Inflammatory macrophage treated with lipopolysaccharide for 1 hour (primary cell): ENCODE results near the gene IKZF4.
"Not testable (repeated sequence)": the region's sequence is repeated elsewhere in the genome, so short reads cannot be mapped to it uniquely, and the experiment has no call there.

ENCODE experiments used
- DNase-seq, 2 donors: peaks; one replicate each; pipeline ENCODE4 v3.0.0-alpha.2; 2020 to 2022

The IKZF4 gene

GRCh38 chr12:56041552-56042429 lies 20.9 kb downstream of the IKZF4 start, which contains the start of gene RPS26:
RPS26 (plus strand) TSS chr12:56041918; CDS start chr12:56042167, 249 bp downstream.
- peak; percentile 92 to 93 for DNase-seq

GRCh38 chr12:56042430-56042813 lies 21.6 kb downstream of the IKZF4 start:
- DNase-seq, result not testable (repeated sequence)

- DNase-seq, result no peak
Measured at GRCh38 chr12:56042843-56043242, 22.0 kb downstream of the IKZF4 start.

GRCh38 chr12:56046027-56046780 lies 25.4 kb downstream of the IKZF4 start:
- DNase-seq, result no peak

- no peak for DNase-seq
Measured at GRCh38 chr12:56053407-56053893, 32.6 kb downstream of the IKZF4 start.

- DNase-seq, result not testable (repeated sequence)
Measured at GRCh38 chr12:56059964-56060363, 39.1 kb downstream of the IKZF4 start.

- DNase-seq, result no peak
Measured at GRCh38 chr12:56061982-56062381, 41.1 kb downstream of the IKZF4 start.

- no peak for DNase-seq
Measured at GRCh38 chr12:56062996-56063395, 42.2 kb downstream of the IKZF4 start.

- no peak for DNase-seq
Measured at GRCh38 chr12:56071648-56072047, 50.8 kb downstream of the IKZF4 start.

GRCh38 chr12:56074396-56074795 lies 53.6 kb downstream of the IKZF4 start:
- DNase-seq, result no peak

GRCh38 chr12:56077966-56078365 lies 57.1 kb downstream of the IKZF4 start:
- not testable (repeated sequence) for DNase-seq

GRCh38 chr12:56078427-56078826 lies 57.6 kb downstream of the IKZF4 start:
- no peak for DNase-seq

GRCh38 chr12:56078931-56079722 lies 58.3 kb downstream of the IKZF4 start:
- peak; percentile 70 to 84 for DNase-seq

GRCh38 chr12:56079723-56080555 lies 59.1 kb downstream of the IKZF4 start, which contains the start of gene ERBB3:
ERBB3 (plus strand) TSS chr12:56080165; CDS start chr12:56080301, 136 bp downstream.
- DNase-seq, result peak; percentile 35 to 67

GRCh38 chr12:56080556-56081138 lies 59.8 kb downstream of the IKZF4 start:
- no peak for DNase-seq

- DNase-seq, result no peak
Measured at GRCh38 chr12:56081393-56082347, 60.8 kb downstream of the IKZF4 start.

GRCh38 chr12:56082382-56082781 lies 61.5 kb downstream of the IKZF4 start:
- no peak for DNase-seq

- DNase-seq, result no peak
Measured at GRCh38 chr12:56082967-56083366, 62.1 kb downstream of the IKZF4 start.

- DNase-seq, result peak; percentile 14 to 49
Measured at GRCh38 chr12:56084958-56085543, 64.2 kb downstream of the IKZF4 start.

GRCh38 chr12:56086096-56086495 lies 65.3 kb downstream of the IKZF4 start:
- DNase-seq, result no peak
